ENCODE results near the gene PRELID1.

The PRELID1 gene

DNA sequence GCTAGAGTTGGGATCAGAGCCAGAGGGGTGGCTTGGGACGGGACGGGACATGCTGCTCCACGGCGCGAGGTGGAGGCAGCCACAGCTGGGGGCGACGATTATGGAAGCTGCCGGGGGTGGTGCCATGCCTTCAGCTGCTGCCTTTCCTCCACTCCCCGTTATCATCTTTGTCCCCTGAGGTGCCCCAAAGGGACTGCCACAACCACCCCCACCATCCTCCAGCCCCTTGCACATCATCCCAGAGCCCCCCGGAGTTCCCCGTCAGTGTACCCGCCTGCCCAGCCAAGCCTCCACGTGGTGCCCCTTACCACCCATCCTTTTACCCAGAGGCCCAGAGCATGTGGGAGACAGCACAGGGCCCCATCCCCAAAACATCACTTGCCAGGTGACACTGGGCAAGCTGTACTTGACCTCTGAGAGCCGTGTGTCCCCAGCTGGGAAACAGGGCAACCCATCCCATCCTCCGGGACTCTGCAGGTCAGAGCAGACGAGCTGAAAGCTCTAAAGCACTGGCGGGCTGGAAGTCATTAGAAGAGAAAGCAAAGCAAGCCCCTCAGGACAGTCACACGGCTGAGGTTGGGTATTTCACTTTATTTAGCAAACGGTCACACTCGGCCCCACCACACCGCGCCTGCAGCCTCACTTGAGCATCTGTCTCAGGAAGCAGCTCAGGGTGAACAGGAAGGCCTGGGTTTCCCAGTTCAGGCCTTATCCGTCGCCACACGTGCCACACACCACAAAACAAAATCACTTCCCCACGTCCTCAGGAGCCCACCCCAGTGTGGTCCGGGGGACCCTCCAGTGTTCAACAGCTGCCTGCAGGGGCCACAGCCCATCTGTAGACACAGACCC lies 27.6 kb downstream of the PRELID1 start:
- in situ Hi-C loops (cut with HindIII; ENCODE audit: low sequenced_read_pairs): no loop called here
- no peak for DNase-seq (ENCODE audit: low read depth, low spot score)

DNA sequence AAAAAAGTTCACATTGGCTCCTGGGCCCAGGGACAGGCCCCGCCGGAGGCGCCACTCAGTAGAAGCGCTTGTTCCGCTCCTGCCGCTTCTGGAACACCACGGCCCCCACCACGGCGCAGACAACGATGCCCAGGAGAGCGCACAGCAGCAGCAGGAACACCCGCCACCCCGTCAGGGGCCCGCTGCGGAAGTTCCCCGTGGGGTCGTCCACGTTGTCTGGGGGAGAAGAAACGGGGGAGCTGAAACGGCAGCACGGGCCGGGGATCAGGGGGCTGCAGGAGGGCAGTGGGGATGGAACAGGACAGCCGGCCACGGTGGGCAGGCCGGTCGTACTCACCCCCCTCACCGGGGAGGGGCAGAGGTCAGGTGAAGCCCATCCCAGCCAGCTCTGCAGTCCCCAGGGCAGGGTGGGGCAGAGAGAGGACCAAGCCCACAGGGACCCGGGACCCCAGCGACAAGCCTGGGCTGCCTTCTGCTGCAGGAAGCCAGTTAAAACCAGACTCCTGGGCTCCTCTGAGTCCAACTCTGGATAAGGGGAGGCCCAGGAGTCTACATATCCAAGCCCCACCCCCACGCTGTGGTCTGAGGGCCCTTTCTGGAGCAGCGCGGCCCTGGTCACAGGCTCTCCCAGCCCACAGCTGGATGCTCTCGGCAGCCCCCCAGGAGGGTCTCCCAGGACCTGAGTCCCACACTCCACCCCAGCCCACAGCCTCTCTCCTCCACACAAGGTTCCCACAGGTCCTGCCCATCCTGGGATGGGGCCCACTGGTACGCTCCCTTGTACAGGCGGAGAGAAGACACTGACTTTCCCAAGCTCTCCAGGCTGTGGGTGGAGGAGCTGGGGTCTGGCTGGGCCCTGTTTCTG lies 28.7 kb downstream of the PRELID1 start:
- in situ Hi-C loops (cut with HindIII; ENCODE audit: low sequenced_read_pairs): no loop called here
- TF ChIP-seq, protein P1, sequence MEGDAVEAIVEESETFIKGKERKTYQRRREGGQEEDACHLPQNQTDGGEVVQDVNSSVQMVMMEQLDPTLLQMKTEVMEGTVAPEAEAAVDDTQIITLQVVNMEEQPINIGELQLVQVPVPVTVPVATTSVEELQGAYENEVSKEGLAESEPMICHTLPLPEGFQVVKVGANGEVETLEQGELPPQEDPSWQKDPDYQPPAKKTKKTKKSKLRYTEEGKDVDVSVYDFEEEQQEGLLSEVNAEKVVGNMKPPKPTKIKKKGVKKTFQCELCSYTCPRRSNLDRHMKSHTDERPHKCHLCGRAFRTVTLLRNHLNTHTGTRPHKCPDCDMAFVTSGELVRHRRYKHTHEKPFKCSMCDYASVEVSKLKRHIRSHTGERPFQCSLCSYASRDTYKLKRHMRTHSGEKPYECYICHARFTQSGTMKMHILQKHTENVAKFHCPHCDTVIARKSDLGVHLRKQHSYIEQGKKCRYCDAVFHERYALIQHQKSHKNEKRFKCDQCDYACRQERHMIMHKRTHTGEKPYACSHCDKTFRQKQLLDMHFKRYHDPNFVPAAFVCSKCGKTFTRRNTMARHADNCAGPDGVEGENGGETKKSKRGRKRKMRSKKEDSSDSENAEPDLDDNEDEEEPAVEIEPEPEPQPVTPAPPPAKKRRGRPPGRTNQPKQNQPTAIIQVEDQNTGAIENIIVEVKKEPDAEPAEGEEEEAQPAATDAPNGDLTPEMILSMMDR (IDR thresholded peaks at IDR 0.05; ENCODE audit: low read depth, low read length): no peak
- no peak overlapping the region for H3K4me3 ChIP-seq (ENCODE audit: low read depth, low read length)
- no peak for DNase-seq (ENCODE audit: low read depth, low spot score)

More for the DNA sequence above, 27.6 kb downstream of the PRELID1 start:
- TF ChIP-seq, protein P1 (IDR thresholded peaks at IDR 0.05; ENCODE audit: low read depth, low read length): no peak
- no peak overlapping the region for H3K4me3 ChIP-seq (ENCODE audit: low read depth, low read length)

DNA sequence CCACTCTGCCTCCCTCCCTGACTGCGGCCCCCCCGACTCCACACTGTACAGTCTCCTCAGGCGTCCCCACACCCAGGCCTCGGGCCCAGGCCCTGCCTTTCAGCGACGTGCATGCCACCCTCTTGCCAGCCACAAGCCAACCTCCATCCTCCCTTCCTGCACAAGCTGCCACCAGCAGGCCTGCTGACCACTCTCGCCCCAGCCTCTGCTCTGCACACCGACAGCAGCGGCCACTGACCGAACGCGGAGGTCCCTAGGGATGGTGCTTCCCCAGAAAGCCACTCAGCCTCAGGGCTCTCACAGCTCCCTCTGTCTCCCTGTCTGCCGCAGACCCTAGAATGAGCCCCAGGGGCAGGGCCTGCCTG lies 29.3 kb downstream of the PRELID1 start:
- H3K4me3 ChIP-seq (ENCODE audit: low read depth, low read length): no peak overlapping the region
- in situ Hi-C loops (cut with HindIII; ENCODE audit: low sequenced_read_pairs): no loop called here
- DNase-seq (ENCODE audit: low read depth, low spot score): no peak
- TF ChIP-seq, protein P1 (IDR thresholded peaks at IDR 0.05; ENCODE audit: low read depth, low read length): no peak

DNA sequence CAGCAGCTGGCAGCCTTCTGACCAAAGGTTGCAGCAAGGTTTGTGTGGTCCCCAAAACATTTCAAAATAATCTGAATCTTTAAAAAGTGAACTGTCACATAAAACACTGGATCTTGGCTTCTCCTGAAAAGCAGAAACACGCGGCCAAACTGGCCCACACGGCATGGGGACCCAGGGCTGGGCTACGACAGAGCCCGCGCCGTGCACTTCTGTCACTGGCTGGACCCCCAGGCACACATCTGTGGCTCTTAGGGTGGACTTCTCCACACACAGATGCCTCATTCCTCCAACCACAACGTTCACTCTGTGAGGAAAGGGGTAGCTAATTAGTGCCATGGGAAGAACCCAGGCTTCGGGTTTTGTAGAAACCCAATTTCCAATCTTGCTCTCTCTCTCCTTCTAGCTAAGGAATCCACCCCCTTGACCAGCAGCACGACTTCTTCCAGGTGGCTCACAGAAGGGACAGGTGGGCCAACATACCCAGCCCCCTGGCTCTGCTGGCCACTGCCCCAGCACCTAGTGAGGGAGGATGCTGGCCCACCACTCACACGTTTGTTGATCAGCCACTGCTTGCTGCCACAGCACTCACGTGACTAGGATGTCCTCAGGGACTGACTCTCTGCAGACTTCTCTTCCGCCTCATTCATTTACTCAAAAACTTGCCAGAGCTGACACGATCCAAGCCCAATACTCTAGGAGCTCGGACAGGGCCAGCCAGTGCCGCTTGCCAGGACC lies 30.0 kb downstream of the PRELID1 start:
- DNase-seq (ENCODE audit: low read depth, low spot score): no peak
- in situ Hi-C loops (cut with HindIII; ENCODE audit: low sequenced_read_pairs): no loop called here
- TF ChIP-seq, protein P1 (IDR thresholded peaks at IDR 0.05; ENCODE audit: low read depth, low read length): no peak
- no peak overlapping the region for H3K4me3 ChIP-seq (ENCODE audit: low read depth, low read length)

DNA sequence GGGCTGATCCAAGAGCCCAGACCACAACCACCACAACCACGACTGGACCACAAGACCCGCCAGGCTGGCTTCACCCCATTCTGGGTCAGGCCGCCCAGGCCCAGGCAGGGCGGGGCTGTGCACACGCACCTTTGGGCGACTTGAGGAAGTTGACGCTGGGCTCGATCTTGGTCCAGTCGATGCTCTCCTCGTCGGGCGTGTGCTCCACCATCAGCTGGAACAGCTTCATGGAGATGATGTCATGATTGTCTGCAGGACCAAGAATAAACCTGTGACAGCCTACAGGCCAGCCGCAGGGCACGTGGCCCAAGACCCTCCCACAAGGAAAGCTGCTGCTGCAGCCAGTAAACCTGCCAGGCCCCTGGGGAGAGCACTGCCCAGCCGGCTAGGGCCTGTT lies 30.6 kb downstream of the PRELID1 start:
- in situ Hi-C loops (cut with HindIII; ENCODE audit: low sequenced_read_pairs): no loop called here
- TF ChIP-seq, protein P1 (IDR thresholded peaks at IDR 0.05; ENCODE audit: low read depth, low read length): no peak
- H3K4me3 ChIP-seq (ENCODE audit: low read depth, low read length): no peak overlapping the region
- no peak for DNase-seq (ENCODE audit: low read depth, low spot score)

All from astrocyte of the spinal cord (primary cell).